H9 (cell line): ENCODE results near the gene MUC5AC. TPM values are rescaled to one million over a fixed set of nuclear protein-coding genes. Genes with fewer than 3 reads are reported as not detected.

ENCODE experiments used
- DNase-seq: peaks from one replicate; pipeline ENCODE4 v3.0.0-alpha.2; 2017
- H2AFZ ChIP-seq: one replicate; pipeline ENCODE4 v1.6.1; 2013; ENCODE audit warnings: mild to moderate bottlenecking, low read length, control low read depth, moderate library complexity
- H2AK5ac ChIP-seq: 2 replicates; pipeline ENCODE4 v1.6.1; 2013; ENCODE audit warnings: low read length, control low read depth, mixed read lengths; ENCODE audit not compliant: insufficient read length
- H2BK120ac ChIP-seq: one replicate; pipeline ENCODE4 v1.6.1; 2013; ENCODE audit warnings: low read depth, mild to moderate bottlenecking, low read length, control low read depth, inconsistent platforms; ENCODE audit not compliant: poor library complexity, severe bottlenecking
- H2BK12ac ChIP-seq: 2 replicates; pipeline ENCODE4 v1.6.1; 2013; ENCODE audit warnings: low read length, control low read depth, mixed read lengths, low read depth; ENCODE audit not compliant: insufficient read length
- H2BK15ac ChIP-seq: 2 replicates; pipeline ENCODE4 v1.6.1; 2013; ENCODE audit warnings: low read depth, low read length, control low read depth
- H2BK20ac ChIP-seq: one replicate; pipeline ENCODE4 v1.6.1; 2013; ENCODE audit warnings: low read depth, mild to moderate bottlenecking, low read length, control low read depth, inconsistent platforms; ENCODE audit not compliant: poor library complexity, severe bottlenecking
- H2BK5ac ChIP-seq: 2 replicates; pipeline ENCODE4 v1.6.1; 2013; ENCODE audit warnings: low read length, control low read depth, mixed read lengths; ENCODE audit not compliant: insufficient read length
- H3K14ac ChIP-seq: 2 replicates; pipeline ENCODE4 v1.6.1; 2013; ENCODE audit warnings: low read length, control low read depth; ENCODE audit not compliant: insufficient read depth
- H3K18ac ChIP-seq: 2 replicates; pipeline ENCODE4 v1.6.1; 2013; ENCODE audit warnings: low read depth, mild to moderate bottlenecking, mixed read lengths, low read length, control low read depth; ENCODE audit not compliant: insufficient read length
- H3K23ac ChIP-seq: 2 replicates; pipeline ENCODE4 v1.6.1; 2013; ENCODE audit warnings: low read length, control low read depth, mixed read lengths, low read depth; ENCODE audit not compliant: insufficient read length
- H3K23me2 ChIP-seq: 2 replicates; pipeline ENCODE4 v1.6.1; 2013; ENCODE audit warnings: low read depth, mild to moderate bottlenecking, mixed read lengths, low read length, control low read depth; ENCODE audit not compliant: insufficient read length, poor library complexity, severe bottlenecking
- H3K27ac ChIP-seq: 2 replicates; pipeline ENCODE4 v1.5.1; 2013; ENCODE audit warnings: low read length, control low read depth, mixed read lengths, low read depth; ENCODE audit not compliant: insufficient read length
- H3K27me3 ChIP-seq: 2 replicates; pipeline ENCODE4 v1.6.1; 2013; ENCODE audit warnings: low read length, control low read depth, inconsistent platforms; ENCODE audit not compliant: insufficient read depth
- H3K4ac ChIP-seq: 2 replicates; pipeline ENCODE4 v1.6.1; 2013; ENCODE audit warnings: low read depth, mild to moderate bottlenecking, control low read depth, inconsistent platforms, low read length, moderate library complexity
- H3K4me1 ChIP-seq: 2 replicates; pipeline ENCODE4 v1.6.1; 2013; ENCODE audit warnings: low read length, control low read depth, inconsistent platforms; ENCODE audit not compliant: insufficient read depth
- H3K4me2 ChIP-seq: 2 replicates; pipeline ENCODE4 v1.6.1; 2013; ENCODE audit warnings: low read length, control low read depth, mixed read lengths; ENCODE audit not compliant: insufficient read length, insufficient read depth
- H3K56ac ChIP-seq: 2 replicates; pipeline ENCODE4 v1.6.1; 2013; ENCODE audit warnings: low read depth, mild to moderate bottlenecking, mixed read lengths, low read length, control low read depth; ENCODE audit not compliant: insufficient read length
- H3K79me1 ChIP-seq: 2 replicates; pipeline ENCODE4 v1.6.1; 2013; ENCODE audit warnings: low read depth, mild to moderate bottlenecking, moderate library complexity, low read length, control low read depth, inconsistent platforms; ENCODE audit not compliant: insufficient read depth, poor library complexity, severe bottlenecking
- H3K79me2 ChIP-seq: 2 replicates; pipeline ENCODE4 v1.6.1; 2013; ENCODE audit warnings: low read length, control low read depth, inconsistent platforms; ENCODE audit not compliant: insufficient read depth
- H3K9ac ChIP-seq: 2 replicates; pipeline ENCODE4 v1.6.1; 2013; ENCODE audit warnings: low read length, control low read depth, mixed read lengths; ENCODE audit not compliant: insufficient read length; ENCODE audit errors: extremely low read depth
- H3K9me3 ChIP-seq: one replicate; pipeline ENCODE4 v1.6.1; 2013; ENCODE audit warnings: low read depth, low read length, inconsistent platforms; ENCODE audit not compliant: control insufficient read depth
- H3T11ph ChIP-seq: one replicate; pipeline ENCODE4 v1.6.1; 2013; ENCODE audit warnings: mild to moderate bottlenecking, low read length, control low read depth, inconsistent platforms
- H4K20me1 ChIP-seq: one replicate; pipeline ENCODE4 v1.6.1; 2013; ENCODE audit not compliant: control insufficient read depth, insufficient read length, insufficient read depth
- H4K5ac ChIP-seq: 2 replicates; pipeline ENCODE4 v1.6.1; 2013; ENCODE audit warnings: low read depth, mild to moderate bottlenecking, mixed read lengths, low read length, control low read depth; ENCODE audit not compliant: insufficient read length
- H4K8ac ChIP-seq: replicated peaks from 2 replicates; pipeline ENCODE4 v1.6.1; 2013; ENCODE audit warnings: low read length, control low read depth, mixed read lengths, low read depth; ENCODE audit not compliant: insufficient read length
- H4K91ac ChIP-seq: 2 replicates; pipeline ENCODE4 v1.6.1; 2013; ENCODE audit warnings: low read depth, mild to moderate bottlenecking, moderate library complexity, mixed read lengths, low read length, control low read depth; ENCODE audit not compliant: insufficient read length
- H3K27ac Mint-ChIP-seq, 3 experiments: 2 replicates in 2 of 3; 3 replicates in 1 of 3; pipeline ENCODE4 v1.8.0; 2020 to 2021; ENCODE audit warnings: mixed read lengths in 3 of 3, mild to moderate bottlenecking in 1 of 3, moderate library complexity in 1 of 3
- H3K27me3 Mint-ChIP-seq: 2 replicates; pipeline ENCODE4 v1.8.0; 2021; ENCODE audit warnings: low read depth, mild to moderate bottlenecking, moderate library complexity, mixed read lengths
- H3K36me3 Mint-ChIP-seq, 3 experiments: 2 replicates in 2 of 3; 3 replicates in 1 of 3; pipeline ENCODE4 v1.8.0; 2020 to 2021; ENCODE audit warnings: low read depth in 3 of 3, mixed read lengths in 3 of 3; ENCODE audit not compliant: insufficient read depth in 1 of 3
- H3K4me1 Mint-ChIP-seq, 2 experiments: 2 replicates each; pipeline ENCODE4 v1.8.0; 2020; ENCODE audit warnings: mixed read lengths in 2 of 2
- H3K4me3 Mint-ChIP-seq, 2 experiments: 2 replicates in 1 of 2; 3 replicates in 1 of 2; pipeline ENCODE4 v1.8.0; 2020 to 2021; ENCODE audit warnings: mild to moderate bottlenecking in 2 of 2, mixed read lengths in 2 of 2, moderate library complexity in 1 of 2
- H3K9me3 Mint-ChIP-seq, 2 experiments: 2 replicates in 1 of 2; 3 replicates in 1 of 2; pipeline ENCODE4 v1.8.0; 2020; ENCODE audit warnings: mild to moderate bottlenecking in 2 of 2, mixed read lengths in 2 of 2, moderate library complexity in 1 of 2
- CTCF ChIP-seq: fragments of 200-600 bp; sonication (generic); conservative IDR thresholded peaks from 3 replicates; pipeline ENCODE4 v1.8.0; 2021; ENCODE audit warnings: antibody characterized with exemption, mild to moderate bottlenecking
- WGBS: extraction: QIAGEN DNeasy Blood & Tissue Kit; methylation state at CpG from one replicate; pipeline ENCODE4 v1.1.7; 2013; ENCODE audit warnings: missing lambda C conversion rate, low lambda C conversion rate, mixed read lengths; ENCODE audit not compliant: insufficient read length; ENCODE audit errors: extremely low coverage; 5-methylcytosine and 5-hydroxymethylcytosine counted together
- total RNA-seq: library from RNA; stranded (reverse); gene quantifications from 2 replicates; pipeline ENCODE4 v1.2.1, GENCODE V29; 2021

The MUC5AC gene
- total RNA-seq, 1 experiment from 2014 or later: not detected

GRCh38 chr11:1150769-1151365 is 6.9 kb upstream of the MUC5AC start:
- Mint-ChIP-seq H3K27me3 (peaks cover 11% of the 10 kb centered on the region), H3K9me3 (peaks cover 13 to 21% of the 10 kb centered on the region in 2 experiments), H3K27ac (no peak overlapping the region), H3K4me1 (no peaks in the 10 kb centered on the region; a peak in 1 of 4 replicates), H3K36me3 (no peaks in the 10 kb centered on the region; a peak in 1 of 7 replicates), H3K4me3 (no peak overlapping the region)
- Histone ChIP-seq H3K9me3 (no peaks in the 10 kb centered on the region), H3K4me1 (no peaks in the 10 kb centered on the region), H3K79me2 (no peaks in the 10 kb centered on the region), H3K4ac (no peak overlapping the region), H2BK12ac (no peak overlapping the region), H2BK20ac (no peak overlapping the region), H3K27ac (no peak overlapping the region), H4K8ac (no peak overlapping the region), H2AK5ac (no peak overlapping the region), H3T11ph (no peak overlapping the region), H3K23me2 (no peaks in the 10 kb centered on the region), H3K14ac (no peak overlapping the region), H3K9ac (no peak overlapping the region), H2BK5ac (no peak overlapping the region), H3K56ac (no peak overlapping the region), H4K20me1 (no peaks in the 10 kb centered on the region), H2BK15ac (no peak overlapping the region), H3K79me1 (no peaks in the 10 kb centered on the region), H3K4me2 (no peak overlapping the region), H2AFZ (no peak overlapping the region), H3K23ac (no peak overlapping the region), H3K18ac (no peak overlapping the region), H4K91ac (no peak overlapping the region), H4K5ac (no peak overlapping the region), H2BK120ac (no peak overlapping the region), H3K27me3 (no peaks in the 10 kb centered on the region; the same call in 1 of the 2 replicates)
- WGBS: no CpG with 5 or more reads among the region's 18 CpGs
- no peak for DNase-seq
- TF ChIP-seq CTCF: no peak
